GM19468 (cell line): ENCODE measurements around the gene RGPD3.

ENCODE experiments used
- ATAC-seq: cut with Tn5 transposase; IDR thresholded peaks from one replicate; pipeline ENCODE4 v1.9.1; 2021; ENCODE audit warnings: mild to moderate bottlenecking, moderate library complexity, moderate number of reproducible peaks; ENCODE audit not compliant: unreplicated experiment; ENCODE audit errors: extremely low read depth

RGPD3 gene

DNA sequence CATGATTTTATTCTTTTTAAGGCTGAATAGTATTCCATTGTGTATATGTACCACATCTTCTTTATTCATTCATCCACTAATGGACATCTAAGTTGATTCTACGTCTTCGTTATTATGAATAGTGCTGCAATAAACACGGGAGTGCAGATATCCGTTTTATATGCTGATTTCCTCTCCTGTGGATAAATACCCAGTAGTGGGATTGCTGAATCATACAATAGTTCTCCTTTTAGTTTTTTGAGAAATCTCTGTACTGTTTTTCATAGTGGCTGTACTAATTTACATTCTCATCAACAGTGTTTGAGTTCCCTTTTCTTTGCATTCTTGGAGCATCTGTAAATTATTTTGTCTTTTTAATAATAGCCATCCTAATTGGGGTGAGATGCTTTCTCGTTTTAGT is 114.5 kb downstream of the RGPD3 start:
- no peak for ATAC-seq

- ATAC-seq = no peak
These were observed 117.2 kb downstream of the RGPD3 start for GRCh38 chr2:106350980-106351379.

GRCh38 chr2:106344302-106344701 is 123.9 kb downstream of the RGPD3 start:
- no peak for ATAC-seq

- no peak for ATAC-seq
These were observed 124.9 kb downstream of the RGPD3 start for GRCh38 chr2:106343274-106343673.

GRCh38 chr2:106342831-106343251 is 125.4 kb downstream of the RGPD3 start:
- ATAC-seq = no peak

GRCh38 chr2:106341666-106342065 is 126.5 kb downstream of the RGPD3 start:
- ATAC-seq = no peak
